Esophagus muscularis mucosa (tissue), 4 donors: ENCODE data around the gene NPIPB8. TPM values are rescaled to one million over a fixed set of nuclear protein-coding genes. Genes with fewer than 3 reads are reported as not detected.
"Not testable (repeated sequence)": the region's sequence is repeated elsewhere in the genome, so short reads cannot be mapped to it uniquely, and the experiment has no call there.

Experiments used
- DNase-seq: peaks from one replicate; pipeline ENCODE4 v3.0.0-alpha.2; 2017; ENCODE audit errors: extremely low spot score
- H3K27ac ChIP-seq, 4 donors: fragments of 200-600 bp; sonication (generic); replicated peaks in 1 of 4; 1 replicate in 3 of 4; 2 replicates in 1 of 4; pipeline ENCODE4 v1.5.1; 2016 to 2019; ENCODE audit warnings: mild to moderate bottlenecking in 1 of 4
- H3K27me3 ChIP-seq, 4 donors: fragments of 200-600 bp; sonication (generic); one replicate each; pipeline versions ENCODE4 v1.5.1 to v1.6.0; 2016 to 2019
- H3K36me3 ChIP-seq, 4 donors: fragments of 200-600 bp; sonication (generic); one replicate each; pipeline ENCODE4 v1.5.1; 2016 to 2019
- H3K4me1 ChIP-seq, 4 donors: fragments of 200-600 bp; sonication (generic); one replicate each; pipeline ENCODE4 v1.5.1; 2016 to 2019
- H3K4me3 ChIP-seq, 4 donors: fragments of 200-600 bp; sonication (generic); 1 replicate in 2 of 4; 2 replicates in 2 of 4; pipeline ENCODE4 v1.5.1; 2016 to 2019; ENCODE audit warnings: mild to moderate bottlenecking in 4 of 4, moderate library complexity in 1 of 4
- H3K9me3 ChIP-seq, 4 donors: fragments of 200-600 bp; sonication (generic); 1 replicate in 3 of 4; 2 replicates in 1 of 4; pipeline ENCODE4 v1.5.1; 2016 to 2019
- EP300 ChIP-seq: sonication (generic); formaldehyde crosslinking; IDR thresholded peaks from one replicate; pipeline ENCODE4 v1.6.1; 2017; ENCODE audit warnings: antibody characterized with exemption
- POLR2A ChIP-seq: fragments of 450-650 bp; IDR thresholded peaks from one replicate; pipeline ENCODE4 v1.6.1; 2017; ENCODE audit warnings: antibody characterized with exemption, moderate library complexity, mild to moderate bottlenecking, low read depth
- POLR2AphosphoS5 ChIP-seq, 2 donors: sonication (generic); formaldehyde crosslinking; IDR thresholded peaks; one replicate each; pipeline ENCODE4 v1.6.1; 2017; ENCODE audit warnings: antibody characterized with exemption in 2 of 2
- WGBS: methylation state at CpG from one replicate; pipeline ENCODE4 v1.1.5; 2018; 5-methylcytosine and 5-hydroxymethylcytosine counted together
- intact Hi-C: fragments of 100-400 bp; cut with DNase I; formaldehyde crosslinking; loops from one replicate; pipeline ENCODE4 v1.15.1; 2023
- total RNA-seq, 4 donors: library from RNA; depleted of rRNA; stranded (reverse); fragments of >200 nt; gene quantifications; one replicate each; pipeline versions ENCODE4 v1.1.0 to v1.2.1, GENCODE V29; 2016
- TF ChIP-seq, protein P1 (sequence below), 3 experiments: fragments of 200-600 bp in 2 of 3; fragments of 450-650 bp in 1 of 3; sonication (generic) in 2 of 3; IDR thresholded peaks; one replicate each; pipeline ENCODE4 v1.5.1; 2017 to 2019; ENCODE audit warnings: antibody characterized with exemption in 3 of 3, mild to moderate bottlenecking in 2 of 3, moderate library complexity in 1 of 3

NPIPB8 gene
- total RNA-seq, 4 donors from 2014 or later: not detected

DNA sequence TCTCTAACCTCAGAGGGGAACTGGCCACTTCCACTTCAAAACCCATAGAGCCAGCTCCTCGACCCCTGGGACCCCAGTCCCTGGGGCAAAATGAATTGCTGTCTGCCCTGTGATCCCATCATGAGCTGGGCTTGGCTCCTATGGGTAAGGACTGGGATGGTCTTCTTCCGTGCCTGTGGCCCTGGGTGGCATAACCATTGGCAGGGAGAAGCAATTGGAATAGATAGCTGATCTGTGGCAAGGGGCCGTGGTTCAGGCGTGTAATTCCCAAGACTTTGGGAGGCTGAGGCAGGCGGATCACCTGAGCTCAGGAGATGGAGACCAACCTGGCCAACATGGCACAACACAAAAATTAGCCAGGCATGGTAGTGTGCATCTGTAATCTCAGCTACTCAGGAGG lies 45.4 kb upstream of the NPIPB8 start:
- H3K36me3 ChIP-seq: peaks cover 40 to 54% (median 50%) of the 10 kb centered on the region in 4 donors
- H3K27ac ChIP-seq: no peak overlapping the region
- no peak overlapping the region for H3K4me3 ChIP-seq
- H3K4me1 ChIP-seq: peaks cover 5 to 13% (median 11%) of the 10 kb centered on the region in 4 donors
- intact Hi-C loops: no loop called here
- DNase-seq: no peak
- H3K27me3 ChIP-seq: peaks cover 0 to 4% (median 1%) of the 10 kb centered on the region in 4 donors
- no peaks in the 10 kb centered on the region for H3K9me3 ChIP-seq
- TF ChIP-seq EP300 (no peak), POLR2A (no peak), POLR2AphosphoS5 (IDR thresholded peaks at IDR 0.05) (no peak)
- TF ChIP-seq, protein P1, sequence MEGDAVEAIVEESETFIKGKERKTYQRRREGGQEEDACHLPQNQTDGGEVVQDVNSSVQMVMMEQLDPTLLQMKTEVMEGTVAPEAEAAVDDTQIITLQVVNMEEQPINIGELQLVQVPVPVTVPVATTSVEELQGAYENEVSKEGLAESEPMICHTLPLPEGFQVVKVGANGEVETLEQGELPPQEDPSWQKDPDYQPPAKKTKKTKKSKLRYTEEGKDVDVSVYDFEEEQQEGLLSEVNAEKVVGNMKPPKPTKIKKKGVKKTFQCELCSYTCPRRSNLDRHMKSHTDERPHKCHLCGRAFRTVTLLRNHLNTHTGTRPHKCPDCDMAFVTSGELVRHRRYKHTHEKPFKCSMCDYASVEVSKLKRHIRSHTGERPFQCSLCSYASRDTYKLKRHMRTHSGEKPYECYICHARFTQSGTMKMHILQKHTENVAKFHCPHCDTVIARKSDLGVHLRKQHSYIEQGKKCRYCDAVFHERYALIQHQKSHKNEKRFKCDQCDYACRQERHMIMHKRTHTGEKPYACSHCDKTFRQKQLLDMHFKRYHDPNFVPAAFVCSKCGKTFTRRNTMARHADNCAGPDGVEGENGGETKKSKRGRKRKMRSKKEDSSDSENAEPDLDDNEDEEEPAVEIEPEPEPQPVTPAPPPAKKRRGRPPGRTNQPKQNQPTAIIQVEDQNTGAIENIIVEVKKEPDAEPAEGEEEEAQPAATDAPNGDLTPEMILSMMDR (IDR thresholded peaks at IDR 0.05): no peak
- 100% methylated on average over 4 of the region's 5 CpGs for WGBS

DNA sequence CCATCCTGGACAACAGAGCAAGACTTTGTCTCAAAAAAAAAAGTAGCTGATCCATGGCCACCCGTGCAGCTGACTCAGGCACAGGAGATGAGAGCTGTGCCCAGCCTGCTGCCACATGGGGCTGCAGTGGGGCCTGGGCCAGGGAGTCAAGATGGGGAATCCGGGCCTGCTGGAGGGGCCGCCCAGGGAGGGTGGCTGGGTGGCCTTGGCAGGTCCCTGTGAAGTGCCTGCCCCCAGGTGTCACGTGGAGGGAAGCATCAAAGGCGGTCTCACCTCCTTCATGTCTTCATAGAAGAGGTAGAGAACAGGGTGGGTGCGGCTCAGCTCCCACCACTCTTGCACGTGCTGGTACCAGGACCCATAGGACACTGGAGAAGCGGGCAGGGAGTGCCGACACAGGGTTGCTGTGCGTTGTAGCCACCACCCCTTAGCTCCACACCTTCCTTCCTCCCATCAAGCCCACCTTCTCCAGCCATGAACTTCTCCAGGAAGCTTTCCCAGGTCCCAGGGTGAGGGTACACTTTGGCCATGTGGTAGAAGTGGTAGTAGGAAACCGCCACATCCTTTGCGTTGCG lies 44.8 kb upstream of the NPIPB8 start:
- H3K4me1 ChIP-seq: peaks cover 5 to 16% (median 13%) of the 10 kb centered on the region in 4 donors
- H3K27me3 ChIP-seq: peaks cover 0 to 10% (median 3%) of the 10 kb centered on the region in 4 donors
- peaks cover 34 to 49% (median 45%) of the 10 kb centered on the region in 4 donors for H3K36me3 ChIP-seq
- H3K27ac ChIP-seq: no peak overlapping the region
- TF ChIP-seq, protein P1 (IDR thresholded peaks at IDR 0.05): no peak
- TF ChIP-seq POLR2AphosphoS5 (IDR thresholded peaks at IDR 0.05): no peak
- no peak for TF ChIP-seq POLR2A
- TF ChIP-seq EP300: no peak
- WGBS: 82% methylated on average over 11 of the region's 13 CpGs
- no peak for DNase-seq
- intact Hi-C loops: no loop called here
- H3K9me3 ChIP-seq: no peaks in the 10 kb centered on the region
- no peak overlapping the region for H3K4me3 ChIP-seq

DNA sequence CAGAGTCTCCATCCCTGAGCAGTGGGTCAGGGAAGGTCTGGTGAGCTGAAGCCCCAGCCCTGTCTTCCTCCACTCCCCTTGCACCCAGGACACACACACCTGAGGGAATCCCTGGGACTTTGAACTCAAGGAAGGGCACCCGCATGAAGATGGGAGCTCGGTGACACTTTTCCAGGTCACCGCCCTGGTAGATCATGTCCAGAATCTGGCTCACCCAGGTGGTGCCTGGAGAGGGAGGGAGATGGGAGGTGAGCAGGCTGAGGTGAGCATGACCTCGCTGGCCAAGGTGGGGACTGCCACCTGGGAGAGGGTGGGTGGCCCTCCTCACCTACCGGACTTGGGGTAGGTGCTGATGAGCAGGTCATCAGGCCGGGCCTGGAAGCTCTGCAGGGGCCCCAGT lies 42.4 kb upstream of the NPIPB8 start:
- Histone ChIP-seq H3K4me1 (peaks cover 5 to 16% (median 13%) of the 10 kb centered on the region in 4 donors), H3K27me3 (peaks cover 0 to 11% (median 3%) of the 10 kb centered on the region in 4 donors), H3K36me3 (peaks cover 14 to 25% (median 21%) of the 10 kb centered on the region in 4 donors)
- intact Hi-C loops, DNase-seq, H3K9me3 ChIP-seq, H3K4me3 ChIP-seq, H3K27ac ChIP-seq: not testable (repeated sequence)
- WGBS: 95% methylated on average over 4 of the region's 6 CpGs

DNA sequence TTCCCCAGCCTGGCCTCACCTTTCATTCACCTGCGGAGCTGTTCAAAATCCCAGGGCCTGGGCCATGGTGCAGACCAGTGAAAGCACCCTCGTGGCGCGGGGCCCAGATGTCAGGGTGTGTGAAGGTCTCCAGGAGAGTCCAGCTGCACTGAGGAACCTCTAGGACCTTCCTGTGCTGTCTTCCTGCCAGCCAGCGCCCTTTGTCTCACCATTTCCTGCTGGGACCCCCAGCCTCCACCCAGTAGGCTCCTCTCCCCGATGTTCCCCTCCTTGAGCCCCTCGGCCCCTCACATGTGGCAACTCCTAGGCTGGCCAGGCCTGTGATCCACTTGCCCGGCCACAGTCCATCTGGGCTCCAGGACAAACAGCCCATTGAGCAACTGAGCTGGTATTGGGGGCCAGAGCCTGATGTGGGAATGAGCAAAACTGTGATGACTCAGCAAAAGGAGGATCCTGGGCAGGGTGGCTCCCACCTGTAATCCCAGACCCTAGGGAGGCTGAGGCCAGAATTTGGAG lies 41.7 kb upstream of the NPIPB8 start:
- H3K27me3 ChIP-seq: peaks cover 0 to 11% (median 3%) of the 10 kb centered on the region in 4 donors
- TF ChIP-seq POLR2AphosphoS5 (IDR thresholded peaks at IDR 0.05) (no peak), EP300 (no peak), POLR2A (no peak)
- TF ChIP-seq, protein P1 (IDR thresholded peaks at IDR 0.05): no peak
- 68% methylated on average over 4 of the region's 8 CpGs for WGBS
- no peaks in the 10 kb centered on the region for H3K9me3 ChIP-seq
- no peak for DNase-seq
- peak overlapping the region in 1 of 4 donors; percentile 33 for H3K27ac ChIP-seq
- H3K36me3 ChIP-seq: peaks cover 7 to 18% (median 14%) of the 10 kb centered on the region in 4 donors
- H3K4me3 ChIP-seq: no peak overlapping the region
- intact Hi-C loops: no loop called here
- H3K4me1 ChIP-seq: peaks cover 5 to 16% (median 13%) of the 10 kb centered on the region in 4 donors

DNA sequence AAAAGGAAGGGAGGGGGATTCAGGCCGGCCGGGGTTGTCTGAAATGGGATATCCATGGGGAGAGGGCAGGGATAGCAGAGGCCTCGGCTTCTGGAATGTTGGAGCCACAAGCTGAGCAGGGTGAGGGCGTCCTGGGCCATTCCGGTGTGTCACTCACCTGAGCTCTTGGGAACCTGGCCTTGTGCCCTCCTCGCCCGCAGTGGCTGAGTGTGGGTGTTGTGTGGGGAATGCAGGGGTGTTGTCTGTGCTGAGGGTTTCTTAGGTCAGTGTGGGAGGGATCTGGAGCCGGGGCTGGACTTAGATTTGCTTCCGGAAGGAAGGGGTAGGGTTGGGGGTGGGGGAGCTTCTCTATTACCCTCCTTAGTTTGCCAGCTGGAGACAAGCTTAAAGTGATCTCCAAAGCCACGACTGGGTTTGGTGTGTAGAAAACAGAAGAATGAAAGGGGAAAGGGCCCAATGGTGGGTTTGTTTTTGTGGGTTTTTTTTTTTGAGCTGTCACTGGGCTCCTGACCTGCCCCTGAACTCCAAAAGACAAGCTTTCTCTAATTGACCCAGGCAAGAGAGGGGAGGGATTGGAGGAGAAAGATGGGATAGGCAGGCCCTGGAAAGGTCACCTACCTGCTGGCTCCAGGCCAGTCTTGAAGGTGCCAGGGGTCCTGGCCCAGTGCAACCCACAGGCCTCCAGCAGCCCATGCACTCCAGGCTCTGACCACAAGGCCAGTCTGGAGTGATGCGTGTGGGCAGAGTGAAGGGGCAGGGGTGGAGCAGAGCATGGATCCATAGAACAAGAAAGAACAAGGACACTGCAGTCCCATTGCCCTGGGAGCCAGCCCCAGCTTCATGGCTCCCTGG lies 40.8 kb upstream of the NPIPB8 start, which contains the start of gene SULT1A2:
SULT1A2 (minus strand) TSS at position 211 of the 852 bp plus-strand sequence. CDS start 1,120 bp downstream, outside the sequence.
- intact Hi-C loops: no loop called here
- TF ChIP-seq, protein P1 (IDR thresholded peaks at IDR 0.05): no peak
- TF ChIP-seq EP300: no peak
- no peak for TF ChIP-seq POLR2A
- TF ChIP-seq POLR2AphosphoS5 (IDR thresholded peaks at IDR 0.05): no peak
- Histone ChIP-seq H3K27me3 (peaks cover 0 to 16% (median 3%) of the 10 kb centered on the region in 4 donors), H3K36me3 (peaks cover 0 to 9% (median 6%) of the 10 kb centered on the region in 4 donors), H3K9me3 (no peaks in the 10 kb centered on the region), H3K4me1 (peaks cover 5 to 16% (median 13%) of the 10 kb centered on the region in 4 donors), H3K4me3 (no peak within 1 kb of the TSS), H3K27ac (peak within 1 kb of the TSS in 1 of 4 donors; percentile 33)
- no peak for DNase-seq
- WGBS: 34% methylated on average over 11 of the region's 11 CpGs
